Globus pallidus (tissue), 1 donor: ENCODE data around the gene SLC6A6.

Source experiments
- DNase-seq: peaks from one replicate; pipeline ENCODE4 v3.0.0-alpha.2; 2015; ENCODE audit warnings: low spot score

Gene SLC6A6

DNA sequence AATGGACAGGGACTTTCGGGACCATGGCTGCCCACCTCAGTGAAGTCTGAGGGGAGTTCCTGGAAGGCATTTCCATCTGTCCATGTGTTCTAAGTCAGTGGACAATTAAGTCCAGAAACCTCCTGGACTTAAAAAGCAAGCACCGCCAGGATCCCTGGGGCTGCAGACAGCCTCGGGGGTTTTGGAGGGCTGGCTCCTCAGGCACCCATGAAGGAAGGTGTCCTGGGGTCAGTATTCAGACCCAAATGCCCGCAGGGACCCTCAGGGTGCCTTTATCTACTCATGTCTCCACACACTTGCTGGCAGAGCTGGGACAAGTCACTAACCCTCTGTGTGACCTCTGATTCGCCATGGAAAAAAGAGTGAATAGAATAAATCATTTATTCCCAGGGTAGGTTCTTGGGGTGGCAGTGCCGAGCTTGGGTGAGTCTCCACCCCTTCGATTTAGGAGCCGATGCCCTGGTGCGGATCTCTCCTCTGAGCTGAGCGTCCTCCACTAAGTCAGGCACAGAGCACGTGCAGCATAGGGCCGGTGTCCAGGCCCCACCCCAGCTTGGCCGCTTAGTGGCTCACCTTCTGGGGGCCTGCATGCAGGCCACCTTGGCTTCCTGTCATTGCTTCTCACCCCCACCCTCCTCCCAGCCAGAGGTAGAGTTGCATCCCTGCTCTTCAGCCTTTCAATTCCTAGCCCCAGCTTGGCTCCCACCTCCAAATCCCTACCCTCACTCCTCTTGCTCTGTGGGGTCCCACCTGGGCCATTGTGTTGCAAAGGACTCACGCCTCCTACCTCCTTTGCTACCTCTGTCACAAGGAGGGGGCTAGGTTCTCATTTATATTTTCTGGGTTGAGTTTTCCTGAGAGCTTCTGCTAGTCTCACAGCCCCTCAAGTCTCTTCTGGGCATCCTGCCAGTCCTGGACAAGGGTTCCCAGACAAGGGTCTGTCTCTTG lies 19.9 kb downstream of the SLC6A6 start:
- DNase-seq: no peak

DNA sequence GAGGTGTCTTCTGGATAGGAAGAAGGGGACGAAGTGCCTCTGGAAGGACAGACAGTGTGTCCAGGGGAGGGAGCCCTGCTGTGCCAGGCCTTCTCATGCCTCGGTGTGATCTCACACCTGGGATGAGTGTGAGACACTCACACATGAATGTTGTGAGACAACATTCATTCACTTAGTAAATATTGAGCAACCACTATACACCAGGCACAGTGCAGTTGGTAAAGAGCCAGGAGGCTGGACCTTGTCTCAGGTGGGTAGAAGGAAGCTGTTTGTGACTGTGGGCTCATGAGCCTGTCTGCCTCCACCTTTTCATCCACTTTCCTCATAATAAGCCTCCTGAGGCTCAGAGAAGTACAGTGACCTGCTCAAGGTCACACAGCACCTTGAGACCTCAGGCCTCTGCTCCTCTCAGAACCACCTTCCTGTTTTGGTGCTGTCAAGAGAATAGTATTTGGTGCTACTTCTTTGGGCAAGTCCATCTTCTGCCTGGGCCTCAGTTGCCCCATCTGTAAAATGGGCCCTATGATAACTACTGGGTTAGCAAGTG lies 20.9 kb downstream of the SLC6A6 start:
- DNase-seq: no peak

DNA sequence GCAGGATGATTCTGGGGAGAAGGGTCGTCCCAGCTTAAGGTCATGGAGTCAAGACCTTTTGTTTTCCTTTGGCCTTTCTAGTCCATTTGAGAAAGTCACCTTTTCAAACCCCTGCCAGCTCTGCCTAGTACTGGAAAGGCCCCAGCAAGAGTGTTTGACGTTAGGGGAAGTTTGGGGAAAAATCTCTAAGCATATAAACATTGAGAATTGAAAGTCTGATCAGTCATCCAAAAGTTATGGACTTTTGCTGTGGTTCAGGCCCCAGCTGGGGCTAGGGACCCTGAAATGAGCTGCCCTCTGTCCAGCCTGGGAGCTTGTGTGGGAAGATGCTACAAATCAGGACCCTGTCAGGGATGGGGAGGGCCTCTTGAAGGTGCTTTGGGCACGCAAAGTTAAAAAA lies 21.6 kb downstream of the SLC6A6 start:
- DNase-seq: no peak

DNA sequence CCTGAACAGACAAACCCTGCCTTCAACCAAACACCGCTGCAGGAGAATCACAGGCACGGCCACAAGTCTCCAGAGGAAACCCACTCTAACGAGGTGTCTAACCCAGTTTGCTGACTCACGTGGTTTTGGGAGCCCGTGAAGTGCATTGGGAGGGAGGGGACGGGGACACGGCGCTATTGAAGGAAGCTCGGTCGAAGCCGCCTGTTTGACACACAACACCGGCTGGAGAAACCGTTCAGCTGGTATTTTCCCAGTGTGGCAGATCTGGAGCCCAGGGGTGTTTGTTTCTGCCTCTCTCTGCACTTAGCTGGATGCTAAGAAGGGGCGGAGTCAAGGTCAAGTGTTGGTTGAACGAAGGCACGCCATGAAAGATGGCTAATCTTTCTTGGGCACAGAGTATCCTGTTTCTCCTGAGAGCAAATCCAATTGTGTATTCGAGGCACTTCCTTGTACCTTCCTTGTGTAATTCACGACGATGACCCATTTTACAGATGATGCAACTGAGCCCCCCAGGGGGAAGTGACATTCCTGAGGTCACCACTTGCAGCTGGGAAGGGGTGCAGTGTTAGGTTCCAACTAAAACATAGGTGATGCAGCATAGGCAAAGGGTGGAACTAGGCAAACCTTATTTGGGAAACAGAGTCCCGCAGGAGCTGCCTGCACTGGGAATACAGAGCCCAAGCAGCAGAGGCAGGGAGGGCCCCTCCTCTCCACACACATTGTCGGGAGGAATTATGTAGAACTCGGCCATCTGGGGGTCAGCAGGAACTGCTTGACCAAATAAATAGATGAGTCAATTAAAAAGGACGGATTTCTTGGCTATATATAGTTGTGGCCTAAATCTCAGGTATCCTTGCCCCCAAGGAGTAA lies 22.5 kb downstream of the SLC6A6 start:
- DNase-seq: no peak

DNA sequence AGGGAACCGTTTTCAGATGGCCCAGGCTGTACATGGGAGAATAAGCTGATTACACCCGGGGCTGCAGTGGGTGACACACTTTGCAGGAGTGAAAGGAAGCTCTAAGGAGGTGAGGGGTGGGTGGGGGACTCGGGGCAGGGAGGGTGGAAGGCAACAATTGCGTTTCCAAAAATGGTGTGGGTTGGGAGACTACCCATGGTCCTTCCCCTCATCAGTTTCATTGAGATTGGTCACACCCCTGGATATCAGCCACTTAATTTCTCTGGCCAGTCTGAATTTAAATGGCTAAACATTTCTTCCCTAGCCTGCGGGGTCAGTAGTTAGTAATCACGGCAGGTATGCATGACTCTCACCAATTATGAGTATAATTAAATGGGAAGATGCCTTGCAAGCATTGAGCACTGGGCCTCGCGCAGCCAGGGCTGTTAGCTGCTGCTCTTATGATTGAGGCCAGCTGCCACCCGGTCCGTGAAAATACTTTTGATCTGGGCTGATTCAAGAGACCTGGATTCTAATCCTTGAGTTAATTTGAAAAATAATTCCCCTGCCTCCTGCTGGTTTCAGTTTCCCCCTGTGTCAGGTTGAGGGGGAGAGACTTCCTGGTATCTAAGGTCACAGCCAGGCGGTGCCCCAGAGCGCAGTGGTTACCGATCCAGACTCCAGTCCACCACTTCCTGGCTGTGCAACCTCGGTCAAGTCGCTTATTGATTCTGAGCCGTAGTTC lies 23.3 kb downstream of the SLC6A6 start:
- DNase-seq: no peak

DNA sequence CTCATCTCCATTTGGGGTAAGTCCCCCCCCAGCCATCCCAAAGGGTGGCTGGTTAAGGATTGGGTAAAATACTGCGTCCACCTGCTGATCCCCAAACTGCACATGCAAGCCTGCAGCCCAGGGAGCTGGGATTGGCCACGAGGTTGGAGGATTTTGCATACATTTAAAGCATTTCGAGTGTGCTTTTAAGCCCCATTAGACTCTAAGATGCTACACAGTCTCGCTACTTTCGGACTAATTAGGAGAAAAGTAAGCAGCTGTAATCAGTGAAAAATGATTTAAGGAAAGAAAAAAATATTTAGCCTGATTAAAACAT lies 23.9 kb downstream of the SLC6A6 start:
- no peak for DNase-seq

DNA sequence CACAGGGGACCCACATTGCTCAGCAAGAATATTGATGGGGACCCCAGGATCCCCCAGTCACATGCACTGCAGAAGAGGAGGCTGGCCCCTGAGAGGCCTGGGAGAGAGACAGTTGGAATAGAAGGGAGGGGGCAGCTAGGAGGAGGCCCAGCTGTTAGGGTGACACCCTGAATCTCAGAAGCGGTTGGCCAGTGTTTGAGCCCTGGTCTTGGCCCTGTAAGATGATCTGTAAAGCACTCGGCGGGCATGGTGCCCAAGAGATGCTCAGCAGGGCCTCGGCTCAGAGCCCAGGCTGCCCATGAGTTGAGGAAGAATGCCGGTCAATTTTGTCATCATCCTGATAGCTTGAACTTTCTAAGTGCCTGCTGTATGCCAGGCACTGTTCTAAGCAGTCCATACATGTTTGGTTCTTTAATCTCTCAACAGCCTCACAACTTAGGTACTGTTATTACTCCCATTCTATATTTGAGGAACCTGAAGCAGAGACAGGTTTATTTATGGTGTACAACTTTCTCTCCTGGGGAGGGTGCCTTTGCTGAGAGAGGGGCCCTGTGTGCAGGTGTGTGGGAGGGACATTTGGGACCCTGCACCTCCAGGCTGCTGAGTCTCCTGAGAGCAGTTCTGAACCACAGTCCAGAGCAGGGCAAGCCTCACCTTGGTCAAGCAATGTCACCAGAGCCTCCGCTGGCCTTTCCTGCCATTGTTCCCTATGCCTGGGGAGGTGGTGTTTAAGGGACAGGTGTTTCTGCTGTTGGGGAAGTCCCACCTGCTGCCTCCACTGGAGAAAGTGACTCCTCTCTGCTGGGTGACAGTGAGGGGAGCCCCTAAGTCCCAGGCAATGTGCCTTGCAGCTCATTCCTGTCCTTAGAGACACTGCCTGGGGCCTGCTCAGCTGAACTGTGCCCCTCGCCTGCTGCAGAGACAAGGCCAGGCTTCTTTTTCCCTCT lies 26.0 kb downstream of the SLC6A6 start:
- DNase-seq: no peak

DNA sequence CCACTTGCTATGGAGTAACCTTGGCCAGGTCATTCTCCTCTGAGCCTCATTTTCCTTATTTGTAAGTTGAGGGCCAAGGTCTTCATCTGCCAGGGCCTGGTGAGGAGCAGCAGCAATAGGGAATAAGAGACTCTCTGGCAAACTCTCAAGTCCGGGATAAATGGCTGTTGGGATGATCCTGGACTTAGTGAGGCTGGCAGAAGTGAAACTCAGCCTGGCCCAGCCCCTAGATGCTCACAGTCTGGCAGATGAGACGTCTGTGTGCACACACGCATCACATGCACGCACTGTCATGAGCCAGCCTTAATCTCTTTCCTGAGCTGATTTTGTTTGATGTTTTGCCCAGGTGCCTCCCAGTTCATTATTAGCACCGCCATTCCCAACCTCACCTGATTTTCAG lies 26.8 kb downstream of the SLC6A6 start:
- no peak for DNase-seq

DNA sequence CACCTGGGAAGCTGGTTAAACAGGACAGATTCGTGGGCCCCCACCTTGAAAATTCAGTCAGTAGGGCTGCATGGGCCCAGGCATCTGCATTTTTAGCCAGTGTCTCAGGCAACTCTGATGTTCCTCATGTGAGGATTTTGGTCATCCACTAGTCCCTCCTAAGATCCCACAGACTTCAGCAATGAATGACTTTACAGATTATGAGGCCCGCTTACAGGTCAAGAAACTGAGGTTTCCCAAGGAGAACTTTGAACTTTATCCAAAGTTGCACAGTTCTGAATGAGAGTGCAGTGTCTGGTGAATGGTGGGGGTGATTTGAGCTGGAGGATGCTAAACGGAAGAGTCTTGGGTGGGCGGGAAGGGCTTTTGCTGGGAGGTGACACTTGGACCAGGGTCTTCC lies 27.2 kb downstream of the SLC6A6 start:
- no peak for DNase-seq

DNA sequence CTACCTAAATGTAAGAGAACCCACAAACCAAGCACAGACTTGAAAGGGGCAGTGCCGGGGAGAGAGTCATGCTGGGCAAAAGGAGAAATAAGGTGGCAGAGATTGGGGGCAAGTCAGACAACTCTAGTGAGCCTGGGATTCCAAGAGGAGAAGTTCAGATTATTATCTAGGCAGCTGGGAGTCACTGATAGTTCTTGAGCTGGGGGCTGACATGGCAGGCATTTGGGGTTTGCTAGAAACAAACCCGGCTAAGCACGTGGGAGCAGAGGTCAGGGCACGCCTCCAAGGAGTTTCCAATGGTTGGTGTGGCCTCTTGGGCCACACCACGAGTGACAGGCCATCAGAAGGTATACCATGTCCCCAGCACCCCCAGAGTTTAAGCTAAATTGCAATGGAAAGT lies 27.6 kb downstream of the SLC6A6 start:
- no peak for DNase-seq

DNA sequence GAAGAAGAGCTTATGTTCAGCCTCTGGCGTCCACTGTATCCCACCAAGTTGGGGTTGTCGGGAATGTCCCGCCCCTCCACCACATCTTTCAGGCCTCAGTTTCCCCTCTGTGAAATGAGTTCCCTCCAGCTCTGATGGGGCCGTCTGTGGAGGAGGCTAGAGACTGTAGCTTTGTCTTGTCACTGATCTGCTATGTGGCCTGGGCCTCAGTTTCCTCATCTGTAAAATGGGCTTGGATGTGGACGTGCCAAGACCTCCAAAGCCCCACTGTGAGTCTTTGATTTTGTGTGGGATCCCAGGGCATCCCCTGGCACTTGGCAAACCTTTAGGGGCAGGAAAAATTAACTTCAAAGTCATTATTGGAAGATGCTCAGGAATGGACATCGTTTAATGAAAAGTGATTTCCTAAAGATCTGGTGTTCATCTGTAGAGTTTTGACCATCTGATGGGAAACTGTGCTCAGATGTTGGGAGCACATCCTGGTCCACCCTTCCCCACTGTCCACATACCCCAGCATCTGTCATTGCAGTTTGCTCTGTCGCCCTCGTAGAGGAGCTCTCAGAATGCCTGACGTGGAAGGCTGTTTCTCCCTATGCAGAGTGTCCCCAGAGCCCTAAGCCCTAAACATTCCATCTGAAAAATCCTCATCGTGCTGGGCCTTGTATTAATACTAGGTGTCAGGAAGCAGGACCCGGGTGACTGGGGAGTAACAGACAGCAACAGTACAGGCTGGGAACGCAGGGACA lies 28.5 kb downstream of the SLC6A6 start:
- peak; percentile 74 for DNase-seq

DNA sequence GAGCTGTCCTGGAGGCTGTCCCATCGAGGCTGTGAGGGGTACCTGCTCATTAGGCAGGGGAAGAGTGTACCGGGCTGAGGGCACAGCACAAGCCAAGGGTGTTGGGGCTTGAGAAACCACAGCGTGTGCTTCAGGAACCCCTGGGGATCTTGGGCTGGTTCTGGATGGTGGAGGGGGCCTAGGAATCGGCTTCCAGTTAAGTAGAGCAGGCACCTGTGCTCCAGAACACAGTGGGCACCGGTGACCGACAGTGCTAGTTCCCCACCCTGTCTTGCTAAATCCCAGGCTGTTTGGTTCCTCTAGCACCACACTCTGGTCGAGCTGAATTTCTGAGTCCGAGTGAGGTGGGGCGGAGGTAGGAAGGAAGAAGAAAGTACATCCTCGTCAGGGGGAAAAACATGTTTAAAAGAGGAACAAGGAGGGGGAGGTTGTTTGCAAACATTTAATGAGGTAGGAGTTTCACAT lies 29.1 kb downstream of the SLC6A6 start:
- no peak for DNase-seq

DNA sequence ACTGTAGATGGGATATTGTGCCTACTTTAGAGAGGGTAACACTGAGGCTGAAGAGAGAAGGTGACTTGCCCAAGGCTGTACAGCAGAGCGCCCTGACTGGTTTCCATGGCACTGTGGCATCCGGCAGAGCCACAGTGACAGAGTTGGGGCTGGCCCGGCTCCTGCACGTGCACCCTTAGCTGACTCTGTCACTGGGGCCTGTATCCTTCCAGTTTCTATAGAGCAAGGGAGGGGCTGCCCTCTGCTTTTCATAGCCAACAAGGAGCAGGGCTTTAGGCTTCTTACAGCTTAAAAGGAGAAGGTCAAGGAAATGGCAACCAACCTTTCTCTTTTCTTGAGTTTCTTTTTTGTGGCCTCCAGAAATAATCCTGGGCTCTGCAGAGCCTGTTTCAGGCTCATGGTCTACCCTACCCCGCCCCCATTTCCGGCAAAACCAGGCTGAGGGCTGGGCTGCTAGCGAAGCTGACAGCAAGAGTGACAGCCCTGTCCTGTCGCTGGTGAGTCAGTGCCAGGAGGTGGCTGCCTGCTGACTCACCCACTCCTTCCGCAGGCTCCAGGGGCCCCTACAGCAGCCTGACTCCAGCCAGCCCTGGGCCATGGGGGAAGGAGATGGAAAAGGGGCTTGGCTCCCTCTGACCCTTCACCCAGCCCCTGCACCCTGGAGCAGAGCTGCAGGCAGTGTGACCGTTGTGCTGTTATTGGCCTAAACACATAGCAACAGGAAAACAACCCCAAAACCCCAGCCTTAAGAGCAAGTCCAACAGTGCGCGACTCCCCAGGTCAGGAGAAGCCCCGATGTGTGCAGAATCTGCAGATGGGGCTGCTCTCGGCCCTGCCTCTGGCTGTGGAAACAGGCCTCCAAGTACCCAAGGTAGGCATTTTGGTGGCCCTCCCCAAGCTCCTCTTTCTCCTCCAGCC lies 29.8 kb downstream of the SLC6A6 start:
- DNase-seq: peak; percentile 89

DNA sequence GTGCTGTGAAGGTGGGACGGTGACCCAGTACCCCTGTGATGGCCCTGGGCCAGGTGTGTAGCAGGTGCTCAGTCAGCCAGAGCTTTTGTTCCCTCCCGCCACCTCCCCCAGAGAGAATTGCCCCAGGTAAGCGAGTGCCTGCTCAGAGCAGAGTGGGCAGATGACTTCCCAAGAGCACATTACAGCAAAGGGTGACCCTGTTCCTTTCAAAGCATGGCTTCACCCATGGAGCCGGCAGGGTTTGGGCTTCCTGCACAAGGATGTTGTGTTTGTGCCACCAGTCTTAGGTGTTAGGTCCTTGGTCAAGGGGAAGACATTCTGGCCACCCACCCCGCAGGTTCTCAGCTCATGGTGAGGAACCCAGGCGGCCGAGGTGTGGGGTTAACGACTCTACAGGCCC lies 30.7 kb downstream of the SLC6A6 start:
- DNase-seq: no peak

DNA sequence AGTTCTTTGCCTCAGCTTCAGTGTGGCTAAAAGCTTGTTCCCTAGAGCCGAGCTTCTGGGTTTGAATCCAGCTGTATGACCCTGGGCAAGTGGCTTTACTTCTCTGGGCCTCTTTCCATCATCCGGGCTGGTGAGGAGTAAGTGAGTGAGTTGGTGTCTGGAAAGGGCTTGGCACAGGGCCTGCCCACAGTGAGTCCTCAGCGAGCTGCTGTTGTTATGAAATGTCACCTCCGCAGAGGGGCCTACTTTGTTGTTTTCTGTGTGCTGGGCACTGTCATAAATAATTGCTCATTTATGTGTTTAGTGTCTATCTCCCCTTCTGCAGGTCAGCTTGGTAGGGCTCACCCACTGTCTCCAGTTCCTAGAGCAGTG lies 31.7 kb downstream of the SLC6A6 start:
- no peak for DNase-seq

DNA sequence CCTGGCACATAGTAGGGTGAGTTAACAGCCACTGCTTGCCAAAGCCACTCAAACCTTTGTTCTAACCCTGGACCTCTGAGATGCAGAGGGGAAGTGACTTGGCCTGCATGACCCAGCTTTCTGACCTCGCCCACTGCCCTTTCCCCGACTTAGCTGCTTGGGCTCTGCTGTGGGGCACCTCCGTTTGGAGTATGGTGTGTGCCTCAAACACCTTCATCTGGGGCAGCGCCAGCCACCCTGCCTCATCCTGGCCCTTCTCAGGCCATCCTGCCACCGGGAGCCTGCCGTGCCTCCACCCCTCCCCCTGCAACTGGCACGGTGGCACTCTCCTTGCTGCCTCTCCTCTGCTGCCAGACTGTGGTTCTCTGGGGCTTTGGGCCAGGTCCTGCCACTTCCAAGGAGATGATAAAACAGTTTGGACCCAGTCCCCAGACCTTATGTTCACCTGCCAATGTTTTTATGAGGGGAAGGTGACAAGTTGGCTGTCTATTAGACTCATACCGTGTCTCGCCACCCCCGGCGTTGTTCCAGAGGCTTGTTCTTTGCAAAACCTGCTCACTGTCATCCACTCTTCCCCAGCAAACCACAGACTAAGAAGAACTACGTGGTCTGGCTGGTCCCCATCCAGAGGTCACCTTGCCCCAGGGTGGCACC lies 32.2 kb downstream of the SLC6A6 start:
- DNase-seq: no peak

DNA sequence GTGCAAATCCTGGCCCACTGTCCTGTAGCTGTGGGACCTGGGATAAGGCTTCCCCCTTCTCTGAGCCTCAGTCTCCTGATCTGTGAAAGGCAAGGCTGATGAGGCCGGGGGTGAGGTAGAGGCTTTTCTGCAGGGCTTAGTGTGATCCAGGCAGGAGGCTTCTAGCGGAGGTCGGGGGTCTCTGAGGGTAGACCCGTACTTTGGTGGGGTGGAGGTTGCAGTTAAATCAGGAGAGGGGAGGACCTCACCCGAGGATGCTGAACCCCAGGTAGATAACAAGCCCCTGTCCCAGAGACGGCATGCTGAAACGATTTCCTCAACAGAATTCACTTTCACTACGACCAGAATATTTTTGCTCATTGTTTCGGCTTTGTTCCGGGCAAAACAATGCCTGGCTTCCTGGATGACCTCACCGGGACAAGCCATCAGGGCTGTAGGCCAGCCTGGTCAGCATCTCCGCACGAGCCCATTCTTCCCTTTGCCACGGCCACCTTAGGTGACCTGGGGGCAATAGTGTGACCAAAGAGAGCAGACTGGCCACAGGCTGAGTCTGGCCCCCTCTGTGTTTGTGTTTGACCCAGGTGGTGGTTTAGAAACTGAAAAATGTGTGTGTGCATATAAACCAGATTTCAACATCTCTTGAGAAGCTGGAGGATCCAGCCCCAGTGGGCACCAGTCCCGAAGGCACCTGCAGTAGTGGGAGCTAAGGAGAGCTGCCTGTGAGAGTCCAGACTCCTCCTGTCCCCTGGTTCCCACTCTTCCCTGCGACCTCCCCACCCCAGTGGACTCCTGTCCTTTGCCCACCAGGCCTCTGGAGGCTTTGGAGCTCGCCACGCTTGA lies 33.0 kb downstream of the SLC6A6 start:
- DNase-seq: peak; percentile 62

DNA sequence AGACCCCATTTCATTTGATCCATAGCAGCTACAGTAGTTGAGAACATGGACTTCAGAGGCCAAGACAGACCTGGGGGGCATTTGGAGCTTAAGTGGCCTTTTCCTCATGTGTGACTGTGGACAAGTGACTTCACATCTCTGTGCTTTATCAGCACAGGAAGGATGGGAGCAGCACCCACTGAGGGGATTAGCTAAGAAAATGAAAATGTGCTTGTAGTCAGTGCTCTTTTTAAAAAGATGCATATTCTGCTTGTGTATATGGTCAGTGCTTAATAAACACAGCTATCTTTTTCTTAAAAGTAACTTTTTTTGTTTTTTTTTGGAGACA lies 34.5 kb downstream of the SLC6A6 start:
- DNase-seq: no peak
